Type B pancreatic cell (in vitro differentiated cells): Measurements from ENCODE around the gene PDE4A. TPM values are rescaled to one million over a fixed set of nuclear protein-coding genes. Genes with fewer than 3 reads are reported as not detected.
A peak's percentile ranks its signal among the peaks of the same experiment; 100 is the strongest.

ENCODE experiments used
- DNase-seq: peaks from one replicate; pipeline ENCODE4 v3.0.0; 2021; ENCODE audit warnings: mixed read lengths; ENCODE audit not compliant: unreplicated experiment; ENCODE audit errors: extremely low spot score
- H3K27ac Mint-ChIP-seq: 2 replicates; pipeline ENCODE4 v1.8.0; 2021; ENCODE audit warnings: mild to moderate bottlenecking, mixed read lengths
- H3K27me3 Mint-ChIP-seq: 2 replicates; pipeline ENCODE4 v1.8.0; 2021; ENCODE audit warnings: mixed read lengths
- H3K36me3 Mint-ChIP-seq: 2 replicates; pipeline ENCODE4 v1.8.0; 2021; ENCODE audit warnings: mixed read lengths
- H3K4me1 Mint-ChIP-seq: one replicate; pipeline ENCODE4 v1.8.0; 2021; ENCODE audit warnings: mixed read lengths; ENCODE audit not compliant: unreplicated experiment
- H3K4me3 Mint-ChIP-seq: 2 replicates; pipeline ENCODE4 v1.8.0; 2021; ENCODE audit warnings: mild to moderate bottlenecking, mixed read lengths
- H3K9me3 Mint-ChIP-seq: 2 replicates; pipeline ENCODE4 v1.8.0; 2021; ENCODE audit warnings: mixed read lengths
- CTCF ChIP-seq: fragments of 200-600 bp; sonication (generic); conservative IDR thresholded peaks from 2 replicates; pipeline ENCODE4 v1.5.0; 2021; ENCODE audit warnings: antibody characterized with exemption, mild to moderate bottlenecking
- total RNA-seq: library from RNA; stranded (reverse); gene quantifications from 2 replicates; pipeline ENCODE4 v1.2.1, GENCODE V29; 2021; ENCODE audit warnings: low replicate concordance

PDE4A gene
- total RNA-seq, 1 donor from 2014 or later, result 1.6 TPM

GRCh38 chr19:10399878-10400277, 20.5 kb upstream of the PDE4A start:
- no peak overlapping the region for H3K27ac Mint-ChIP-seq
- H3K4me3 Mint-ChIP-seq, result no peak overlapping the region
- peaks cover 14% of the 10 kb centered on the region for H3K4me1 Mint-ChIP-seq

GRCh38 chr19:10402441-10403038, 17.8 kb upstream of the PDE4A start:
- Mint-ChIP-seq H3K4me3 (peak overlapping the region; percentile 95), H3K9me3 (no peaks in the 10 kb centered on the region), H3K4me1 (peaks cover 18% of the 10 kb centered on the region), H3K36me3 (no peaks in the 10 kb centered on the region), H3K27ac (peak overlapping the region; percentile 96), H3K27me3 (peaks cover 31% of the 10 kb centered on the region)
- no peak for TF ChIP-seq CTCF
- DNase-seq, result no peak

More at GRCh38 chr19:10399878-10400277, 20.5 kb upstream of the PDE4A start:
- H3K27me3 Mint-ChIP-seq, result peaks cover 8% of the 10 kb centered on the region
- DNase-seq, result no peak
- no peaks in the 10 kb centered on the region for H3K36me3 Mint-ChIP-seq
- no peaks in the 10 kb centered on the region for H3K9me3 Mint-ChIP-seq
- TF ChIP-seq CTCF, result no peak

GRCh38 chr19:10403137-10404021, 17.0 kb upstream of the PDE4A start, which contains the start of gene CDC37:
Gene CDC37, minus strand, starts transcription at chr19:10403542. Its CDS starts 63 bp downstream, at chr19:10403479.
- TF ChIP-seq CTCF, result no peak
- H3K4me3 Mint-ChIP-seq, result peak within 1 kb of the TSS; percentile 95
- no peaks in the 10 kb centered on the region for H3K36me3 Mint-ChIP-seq
- peaks cover 39% of the 10 kb centered on the region for H3K27me3 Mint-ChIP-seq
- peak; percentile 99 for DNase-seq
- H3K4me1 Mint-ChIP-seq, result peaks cover 18% of the 10 kb centered on the region
- no peaks in the 10 kb centered on the region for H3K9me3 Mint-ChIP-seq
- peak within 1 kb of the TSS; percentile 96 for H3K27ac Mint-ChIP-seq

GRCh38 chr19:10404888-10405820, 15.2 kb upstream of the PDE4A start:
- no peak for DNase-seq
- no peaks in the 10 kb centered on the region for H3K36me3 Mint-ChIP-seq
- no peak for TF ChIP-seq CTCF
- peak overlapping the region; percentile 96 for H3K27ac Mint-ChIP-seq
- H3K4me3 Mint-ChIP-seq, result peak overlapping the region; percentile 95
- H3K27me3 Mint-ChIP-seq, result peaks cover 55% of the 10 kb centered on the region
- no peaks in the 10 kb centered on the region for H3K9me3 Mint-ChIP-seq
- H3K4me1 Mint-ChIP-seq, result peaks cover 18% of the 10 kb centered on the region

- no peaks in the 10 kb centered on the region for H3K36me3 Mint-ChIP-seq
- no peak overlapping the region for H3K4me3 Mint-ChIP-seq
- H3K4me1 Mint-ChIP-seq, result peaks cover 15% of the 10 kb centered on the region
- H3K27me3 Mint-ChIP-seq, result peaks cover 65% of the 10 kb centered on the region
- no peak for DNase-seq
- TF ChIP-seq CTCF, result no peak
- no peaks in the 10 kb centered on the region for H3K9me3 Mint-ChIP-seq
- no peak overlapping the region for H3K27ac Mint-ChIP-seq
Observed at GRCh38 chr19:10406191-10406590, 14.1 kb upstream of the PDE4A start.
